HepG2 (cell line): Measurements from ENCODE around the gene UQCRC2. TPM values are rescaled to one million over a fixed set of nuclear protein-coding genes. Genes with fewer than 3 reads are reported as not detected.

Source experiments
- CAMTA2 ChIP-seq: sonication (generic); formaldehyde crosslinking; IDR thresholded peaks from 2 replicates; pipeline ENCODE4 v1.4.0; 2020; ENCODE audit warnings: mild to moderate bottlenecking, missing genetic modification reagents, borderline replicate concordance
- CCDC6 ChIP-seq: sonication (generic); formaldehyde crosslinking; IDR thresholded peaks from 2 replicates; pipeline ENCODE4 v1.8.1; 2022; ENCODE audit warnings: mild to moderate bottlenecking, missing genetic modification reagents, moderate library complexity
- CTCF ChIP-seq: sonication (generic); formaldehyde crosslinking; IDR thresholded peaks from 2 replicates; pipeline ENCODE4 v1.5.0; 2020; ENCODE audit warnings: mild to moderate bottlenecking, missing genetic modification reagents, moderate library complexity
- FOSL2 ChIP-seq: sonication (generic); formaldehyde crosslinking; IDR thresholded peaks from 2 replicates; pipeline ENCODE4 v1.4.0; 2020; ENCODE audit warnings: missing genetic modification reagents
- FOXO1 ChIP-seq: sonication (generic); formaldehyde crosslinking; IDR thresholded peaks from 2 replicates; pipeline ENCODE4 v1.4.0; 2020; ENCODE audit warnings: missing genetic modification reagents
- GATAD2A ChIP-seq: IDR thresholded peaks from 2 replicates; pipeline ENCODE4 v1.6.1; 2016
- HOXA3 ChIP-seq: sonication (generic); formaldehyde crosslinking; IDR thresholded peaks from 2 replicates; pipeline ENCODE4 v1.5.0; 2020; ENCODE audit warnings: missing genetic modification reagents
- MAX ChIP-seq: IDR thresholded peaks from 2 replicates; pipeline ENCODE4 v1.6.1; 2012; ENCODE audit warnings: inconsistent platforms
- NFYB ChIP-seq: sonication (generic); formaldehyde crosslinking; IDR thresholded peaks from 2 replicates; pipeline ENCODE4 v1.4.0; 2020; ENCODE audit warnings: missing genetic modification reagents
- STAG1 ChIP-seq: sonication (generic); formaldehyde crosslinking; IDR thresholded peaks from 2 replicates; pipeline ENCODE4 v1.4.0; 2020; ENCODE audit warnings: missing genetic modification reagents
- TBX3 ChIP-seq: fragments of 450-650 bp; IDR thresholded peaks from 2 replicates; pipeline ENCODE4 v1.6.1; 2017; ENCODE audit warnings: antibody characterized with exemption, mild to moderate bottlenecking, inconsistent platforms, borderline replicate concordance
- USF2 ChIP-seq, 2 experiments: sonication (generic) in 1 of 2; formaldehyde crosslinking in 1 of 2; IDR thresholded peaks; 2 replicates each; pipeline versions ENCODE4 v1.5.1 to v1.6.1; 2011 to 2020; ENCODE audit warnings: borderline replicate concordance in 1 of 2, low read depth in 1 of 2, low read length in 1 of 2, mild to moderate bottlenecking in 1 of 2, missing genetic modification reagents in 1 of 2, moderate library complexity in 1 of 2
- ZBTB43 ChIP-seq: sonication (generic); formaldehyde crosslinking; conservative IDR thresholded peaks from 2 replicates; pipeline ENCODE4 v1.4.0; 2020; ENCODE audit warnings: missing genetic modification reagents
- ZNF510 ChIP-seq: sonication (generic); formaldehyde crosslinking; IDR thresholded peaks from 2 replicates; pipeline ENCODE4 v1.4.0; 2020; ENCODE audit warnings: low read depth, mild to moderate bottlenecking, missing genetic modification reagents
- ZNF549 ChIP-seq: sonication (generic); formaldehyde crosslinking; IDR thresholded peaks from 2 replicates; pipeline ENCODE4 v1.5.0; 2020; ENCODE audit warnings: missing genetic modification reagents
- ZNF556 ChIP-seq: sonication (generic); formaldehyde crosslinking; IDR thresholded peaks from 2 replicates; pipeline ENCODE4 v1.4.0; 2020; ENCODE audit warnings: mild to moderate bottlenecking, missing genetic modification reagents, borderline replicate concordance
- ZNF646 ChIP-seq: sonication (generic); formaldehyde crosslinking; IDR thresholded peaks from 2 replicates; pipeline ENCODE4 v1.9.0; 2021; ENCODE audit warnings: mild to moderate bottlenecking, missing genetic modification reagents
- polyA plus RNA-seq, 8 experiments: library from polyadenylated mRNA; depleted of rRNA in 3 of 8; stranded (reverse) in 7 of 8; unstranded in 1 of 8; fragments of >200 nt; fragmentation: Illumina TruSeq in 4 of 8; extraction: Trizol in 4 of 8; gene quantifications; 2 replicates each; pipeline versions ENCODE4 v1.2.1 to v1.2.3, GENCODE V29; 2011 to 2016; ENCODE audit warnings: low read depth in 4 of 8, missing spikeins in 1 of 8, mixed read lengths in 1 of 8; ENCODE audit not compliant: insufficient read depth in 1 of 8
- total RNA-seq, 5 experiments: library from RNA; depleted of rRNA; stranded (reverse); fragments of >200 nt; fragmentation: Illumina TruSeq; extraction: Trizol; gene quantifications; 2 replicates each; pipeline ENCODE4 v1.2.3, GENCODE V29; 2016; ENCODE audit warnings: low read depth in 1 of 5

Gene UQCRC2
- total and polyA plus RNA-seq, 2 of the 13 experiments (the other 11 are each of a cell fraction or from before 2014, with no cell fraction given): 442 to 536 TPM

- no peak for TF ChIP-seq ZNF646 (CRISPR knock-in tag)
- TF ChIP-seq STAG1 (CRISPR knock-in tag): peak; percentile 20; the same call in 1 of the 2 replicates
- TF ChIP-seq CAMTA2: no peak
- TF ChIP-seq FOSL2 (CRISPR knock-in tag): 0 out of 2 replicates have a peak, but pooled peaks have one; percentile 4
- TF ChIP-seq ZNF510 (CRISPR knock-in tag): no peak
- TF ChIP-seq CTCF (CRISPR knock-in tag): peak; percentile 32
- no peak for TF ChIP-seq HOXA3 (CRISPR knock-in tag)
- no peak for TF ChIP-seq ZNF556 (CRISPR knock-in tag)
- TF ChIP-seq NFYB (CRISPR knock-in tag): no peak
- TF ChIP-seq FOXO1 (CRISPR knock-in tag): no peak
- TF ChIP-seq GATAD2A (CRISPR knock-in tag): peak; percentile 22; the same call in 1 of the 2 replicates
- TF ChIP-seq CCDC6 (CRISPR knock-in tag): no peak
- TF ChIP-seq USF2 (IDR thresholded peaks at IDR 0.05; ENCODE audit: low read depth, low read length): no peak
- TF ChIP-seq USF2 (CRISPR knock-in tag; IDR thresholded peaks at IDR 0.05; ENCODE audit: borderline replicate concordance): no peak
- TF ChIP-seq MAX: peak; percentile 31; the same call in 1 of the 2 replicates
- TF ChIP-seq ZNF549 (CRISPR knock-in tag): no peak
- TF ChIP-seq ZBTB43 (CRISPR knock-in tag): no peak
- TF ChIP-seq TBX3: 0 out of 2 replicates have a peak, but pooled peaks have one; percentile 15
Observed at GRCh38 chr16:21946889-21947635, 6.1 kb upstream of the UQCRC2 start (continued).
